Gastrocnemius medialis (tissue), 4 donors: ENCODE measurements around the gene EXOSC5.

Source experiments
- POLR2A ChIP-seq, 2 donors: fragments of 450-650 bp; IDR thresholded peaks; one replicate each; pipeline ENCODE4 v1.6.1; 2017; ENCODE audit warnings: antibody characterized with exemption in 2 of 2, mild to moderate bottlenecking in 2 of 2, moderate library complexity in 2 of 2
- TF ChIP-seq, protein P1 (sequence below), 5 experiments: fragments of 450-650 bp in 3 of 5; fragments of 200-600 bp in 2 of 5; sonication (generic) in 2 of 5; IDR thresholded peaks in 4 of 5; conservative IDR thresholded peaks in 1 of 5; 1 replicate in 4 of 5; 2 replicates in 1 of 5; pipeline ENCODE4 v1.5.1; 2016 to 2019; ENCODE audit warnings: antibody characterized with exemption in 5 of 5, mild to moderate bottlenecking in 3 of 5, moderate library complexity in 3 of 5

DNA sequence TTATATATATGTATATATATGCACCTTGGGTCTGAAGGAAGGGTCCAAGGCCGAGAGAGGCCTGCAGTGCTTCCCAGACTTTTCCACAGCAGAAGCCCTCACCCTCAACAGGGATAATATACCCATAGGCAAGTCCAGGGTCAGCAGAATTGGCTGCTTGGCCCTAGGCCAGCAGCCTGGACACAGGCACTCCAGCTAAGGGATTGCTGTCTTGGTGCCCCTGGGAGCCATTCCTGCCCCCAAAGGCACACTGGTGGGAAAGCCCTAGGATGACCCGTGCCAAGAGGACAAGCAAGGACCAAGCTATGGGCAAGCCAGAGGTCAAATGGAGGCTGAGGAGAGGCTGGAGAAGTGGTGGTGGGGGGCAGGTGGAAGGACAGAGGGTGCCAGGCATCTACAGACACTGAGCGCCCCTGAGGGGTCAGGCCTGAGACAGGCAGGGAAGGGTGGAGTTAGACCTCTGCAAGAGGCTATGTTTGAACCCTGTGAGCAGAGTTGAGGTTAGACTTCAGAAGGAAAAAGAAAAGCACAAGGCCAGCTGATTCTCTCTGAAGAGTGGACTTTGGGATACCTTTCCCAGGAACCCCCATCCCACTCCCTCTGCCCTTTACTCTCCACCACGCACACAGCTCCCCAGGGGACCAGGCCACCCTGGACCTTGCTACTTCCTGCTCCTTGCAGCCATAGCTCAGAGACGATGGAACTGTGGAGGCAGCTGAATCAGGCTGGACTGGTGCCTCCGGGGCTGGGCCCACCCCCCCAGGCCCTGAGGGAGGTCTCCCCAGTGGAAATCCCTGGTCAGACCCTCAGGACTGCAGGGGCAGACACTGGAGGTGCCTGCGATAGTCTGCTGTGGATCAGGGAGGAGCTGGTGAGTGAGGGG lies 45.6 kb upstream of the EXOSC5 start, which contains the start of gene ERICH4:
- TF ChIP-seq, protein P1, sequence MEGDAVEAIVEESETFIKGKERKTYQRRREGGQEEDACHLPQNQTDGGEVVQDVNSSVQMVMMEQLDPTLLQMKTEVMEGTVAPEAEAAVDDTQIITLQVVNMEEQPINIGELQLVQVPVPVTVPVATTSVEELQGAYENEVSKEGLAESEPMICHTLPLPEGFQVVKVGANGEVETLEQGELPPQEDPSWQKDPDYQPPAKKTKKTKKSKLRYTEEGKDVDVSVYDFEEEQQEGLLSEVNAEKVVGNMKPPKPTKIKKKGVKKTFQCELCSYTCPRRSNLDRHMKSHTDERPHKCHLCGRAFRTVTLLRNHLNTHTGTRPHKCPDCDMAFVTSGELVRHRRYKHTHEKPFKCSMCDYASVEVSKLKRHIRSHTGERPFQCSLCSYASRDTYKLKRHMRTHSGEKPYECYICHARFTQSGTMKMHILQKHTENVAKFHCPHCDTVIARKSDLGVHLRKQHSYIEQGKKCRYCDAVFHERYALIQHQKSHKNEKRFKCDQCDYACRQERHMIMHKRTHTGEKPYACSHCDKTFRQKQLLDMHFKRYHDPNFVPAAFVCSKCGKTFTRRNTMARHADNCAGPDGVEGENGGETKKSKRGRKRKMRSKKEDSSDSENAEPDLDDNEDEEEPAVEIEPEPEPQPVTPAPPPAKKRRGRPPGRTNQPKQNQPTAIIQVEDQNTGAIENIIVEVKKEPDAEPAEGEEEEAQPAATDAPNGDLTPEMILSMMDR (IDR thresholded peaks at IDR 0.05 in 4 of 5, conservative IDR thresholded peaks at IDR 0.05 in 1 of 5), result no peak
- TF ChIP-seq POLR2A (IDR thresholded peaks at IDR 0.05), result no peak
